ENCODE data around the gene ABCB11.

- TF ChIP-seq CTCF (IDR thresholded peaks at IDR 0.05; ENCODE audit: low read depth, low read length) (no peak), EZH2phosphoT487 (IDR thresholded peaks at IDR 0.05; ENCODE audit: low read depth) (no peak)
Observed at GRCh38 chr2:168929031-168929430, 102.1 kb downstream of the ABCB11 start.

Measured in OCI-LY3 (cell line).